ENCODE results near the gene SERPINA1. TPM values are rescaled to one million over a fixed set of nuclear protein-coding genes. Genes with fewer than 3 reads are reported as not detected.
"Not testable (repeated sequence)": the region's sequence is repeated elsewhere in the genome, so short reads cannot be mapped to it uniquely, and the experiment has no call there.

SERPINA1 gene
- polyA plus RNA-seq, 4 donors, result 51.1 to 225 (median 90.9) TPM

- DNase-seq (ENCODE audit: low read depth in 4 of 4, low spot score in 2 of 4), result no peak
Observed at GRCh38 chr14:94354638-94355185, 33.7 kb downstream of the SERPINA1 start.

- not testable (repeated sequence) for DNase-seq (ENCODE audit: low read depth in 4 of 4, low spot score in 2 of 4)
Observed at GRCh38 chr14:94354190-94354589, 34.2 kb downstream of the SERPINA1 start.

- no peak for DNase-seq (ENCODE audit: low read depth in 4 of 4, low spot score in 2 of 4)
Observed at GRCh38 chr14:94349276-94349675, 39.1 kb downstream of the SERPINA1 start.

GRCh38 chr14:94348836-94349235 lies 39.6 kb downstream of the SERPINA1 start:
- DNase-seq (ENCODE audit: low read depth in 4 of 4, low spot score in 2 of 4), result no peak

- DNase-seq (ENCODE audit: low read depth in 4 of 4, low spot score in 2 of 4), result no peak
Observed at GRCh38 chr14:94346841-94347240, 41.6 kb downstream of the SERPINA1 start.

- DNase-seq (ENCODE audit: low read depth in 4 of 4, low spot score in 2 of 4), result not testable (repeated sequence)
Observed at GRCh38 chr14:94346065-94346786, 42.2 kb downstream of the SERPINA1 start.

- no peak for DNase-seq (ENCODE audit: low read depth in 4 of 4, low spot score in 2 of 4)
Observed at GRCh38 chr14:94345344-94346064, 42.9 kb downstream of the SERPINA1 start.

- no peak for DNase-seq (ENCODE audit: low read depth in 4 of 4, low spot score in 2 of 4)
Observed at GRCh38 chr14:94344389-94344788, 44.0 kb downstream of the SERPINA1 start.

GRCh38 chr14:94343238-94344005 lies 45.0 kb downstream of the SERPINA1 start:
- no peak for DNase-seq (ENCODE audit: low read depth in 4 of 4, low spot score in 2 of 4)

- DNase-seq (ENCODE audit: low read depth in 4 of 4, low spot score in 2 of 4), result peak in 1 of 4 donors; percentile 28
Observed at GRCh38 chr14:94342334-94342934, 46.0 kb downstream of the SERPINA1 start.

GRCh38 chr14:94341656-94342333 lies 46.6 kb downstream of the SERPINA1 start:
- no peak for DNase-seq (ENCODE audit: low read depth in 4 of 4, low spot score in 2 of 4)

- no peak for DNase-seq (ENCODE audit: low read depth in 4 of 4, low spot score in 2 of 4)
Observed at GRCh38 chr14:94340533-94340932, 47.9 kb downstream of the SERPINA1 start.

GRCh38 chr14:94338023-94338422 lies 50.4 kb downstream of the SERPINA1 start:
- no peak for DNase-seq (ENCODE audit: low read depth in 4 of 4, low spot score in 2 of 4)

- no peak for DNase-seq (ENCODE audit: low read depth in 4 of 4, low spot score in 2 of 4)
Observed at GRCh38 chr14:94337274-94337673, 51.1 kb downstream of the SERPINA1 start.

- DNase-seq (ENCODE audit: low read depth in 4 of 4, low spot score in 2 of 4), result no peak
Observed at GRCh38 chr14:94334872-94335271, 53.5 kb downstream of the SERPINA1 start.

- no peak for DNase-seq (ENCODE audit: low read depth in 4 of 4, low spot score in 2 of 4)
Observed at GRCh38 chr14:94332587-94332986, 55.8 kb downstream of the SERPINA1 start.

- no peak for DNase-seq (ENCODE audit: low read depth in 4 of 4, low spot score in 2 of 4)
Observed at GRCh38 chr14:94332063-94332583, 56.3 kb downstream of the SERPINA1 start.

- DNase-seq (ENCODE audit: low read depth in 4 of 4, low spot score in 2 of 4), result no peak
Observed at GRCh38 chr14:94331462-94331861, 56.9 kb downstream of the SERPINA1 start.

- no peak for DNase-seq (ENCODE audit: low read depth in 4 of 4, low spot score in 2 of 4)
Observed at GRCh38 chr14:94330857-94331256, 57.5 kb downstream of the SERPINA1 start.

- DNase-seq (ENCODE audit: low read depth in 4 of 4, low spot score in 2 of 4), result no peak
Observed at GRCh38 chr14:94330432-94330831, 58.0 kb downstream of the SERPINA1 start.
